ENCODE measurements around the gene TK1.
A peak's percentile ranks its signal among the peaks of the same experiment; 100 is the strongest.

Gene TK1

GRCh38 chr17:78132767-78133178, 54.1 kb downstream of the TK1 start:
- no peak for DNase-seq

DNA sequence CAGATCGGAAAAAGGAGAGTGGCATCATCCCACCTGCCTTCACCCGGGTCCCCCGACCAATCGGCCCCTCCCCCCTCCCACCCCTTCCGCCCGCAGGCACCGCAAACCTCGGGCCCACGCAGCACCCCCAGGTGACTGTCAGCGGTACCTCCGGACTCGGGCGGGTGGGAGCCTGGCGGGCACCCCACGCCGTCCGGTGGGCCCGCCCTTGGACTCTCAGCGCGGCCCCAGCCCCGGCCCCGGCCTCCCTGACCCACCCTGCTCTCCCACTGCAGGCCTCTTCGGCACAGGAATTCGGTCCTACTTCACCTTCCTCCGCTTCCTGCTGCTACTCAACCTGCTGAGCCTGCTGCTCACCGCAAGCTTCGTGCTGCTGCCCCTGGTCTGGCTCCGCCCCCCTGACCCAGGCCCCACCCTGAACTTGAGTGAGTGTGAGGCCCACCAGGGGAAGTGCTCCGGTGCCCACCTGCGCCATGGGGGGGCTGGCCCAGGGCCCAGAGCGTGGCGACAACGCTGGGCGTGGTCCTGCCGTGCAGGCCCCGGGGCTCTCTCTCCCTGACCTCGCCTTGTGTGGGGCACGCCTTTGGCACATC, 54.7 kb downstream of the TK1 start:
- DNase-seq = no peak

DNA sequence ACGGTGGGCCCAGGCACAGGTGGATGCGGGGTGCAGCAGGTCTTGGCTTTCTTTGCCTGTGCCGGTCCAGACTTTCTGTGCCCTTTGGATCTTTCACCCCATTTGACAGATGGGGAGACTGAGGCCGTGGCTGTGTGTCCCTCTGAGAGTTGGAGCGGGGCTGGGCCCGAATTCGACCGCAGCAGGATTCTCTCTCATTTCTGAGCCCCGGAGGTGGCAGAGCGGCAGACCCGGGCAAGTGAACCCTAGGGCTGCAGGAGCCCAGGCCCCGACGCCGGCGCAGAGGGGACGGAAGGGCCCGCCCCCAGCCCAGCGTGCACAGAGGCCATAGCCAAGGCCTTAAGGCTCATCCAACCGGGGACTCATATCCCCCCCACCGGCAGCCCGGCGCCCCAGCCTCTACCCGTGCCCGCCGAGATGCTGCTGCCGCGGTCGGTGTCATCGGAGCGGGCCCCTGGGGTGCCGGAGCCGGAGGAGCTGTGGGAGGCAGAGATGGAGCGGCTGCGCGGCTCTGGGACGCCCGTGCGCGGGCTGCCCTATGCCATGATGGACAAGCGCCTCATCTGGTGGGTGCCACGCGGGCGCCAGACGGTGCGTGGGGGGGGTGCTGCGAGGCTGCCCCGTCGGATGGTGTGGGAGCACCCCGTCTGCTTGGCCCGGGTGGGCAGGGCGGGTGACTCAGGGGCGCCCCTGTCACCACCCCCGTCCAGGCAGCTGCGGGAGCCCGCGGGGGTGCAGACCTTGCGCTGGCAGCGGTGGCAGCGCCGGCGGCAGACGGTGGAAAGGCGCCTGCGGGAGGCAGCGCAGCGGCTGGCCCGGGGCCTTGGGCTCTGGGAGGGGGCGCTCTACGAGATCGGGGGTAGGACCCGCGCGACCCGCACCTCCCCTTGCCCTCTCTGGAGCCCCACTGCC, 55.4 kb downstream of the TK1 start:
- peak in 1 of 2 experiments; percentile 53 for DNase-seq

- DNase-seq = no peak
These were observed 56.3 kb downstream of the TK1 start, which contains the start of gene TMC8 for GRCh38 chr17:78130437-78131101. TMC8 (plus strand) TSS chr17:78130771; CDS start chr17:78131589, 818 bp downstream.

DNA sequence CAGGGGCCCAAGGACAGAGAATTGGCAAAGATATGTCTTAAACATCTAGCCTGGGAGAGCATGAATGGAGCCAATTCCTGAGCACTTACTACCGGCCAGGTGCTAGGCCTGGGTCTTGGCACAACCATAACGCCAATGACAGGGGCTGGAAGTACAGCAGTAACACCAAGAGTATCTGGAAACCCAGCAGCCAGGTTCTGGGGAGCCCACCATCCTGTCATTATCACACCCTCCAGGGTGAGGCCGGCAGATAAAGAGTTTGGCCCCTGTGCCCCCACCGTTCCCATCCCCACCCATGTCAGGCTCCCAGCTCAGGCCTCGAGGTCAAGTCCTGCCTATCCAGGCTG, 56.8 kb downstream of the TK1 start:
- DNase-seq = no peak

DNA sequence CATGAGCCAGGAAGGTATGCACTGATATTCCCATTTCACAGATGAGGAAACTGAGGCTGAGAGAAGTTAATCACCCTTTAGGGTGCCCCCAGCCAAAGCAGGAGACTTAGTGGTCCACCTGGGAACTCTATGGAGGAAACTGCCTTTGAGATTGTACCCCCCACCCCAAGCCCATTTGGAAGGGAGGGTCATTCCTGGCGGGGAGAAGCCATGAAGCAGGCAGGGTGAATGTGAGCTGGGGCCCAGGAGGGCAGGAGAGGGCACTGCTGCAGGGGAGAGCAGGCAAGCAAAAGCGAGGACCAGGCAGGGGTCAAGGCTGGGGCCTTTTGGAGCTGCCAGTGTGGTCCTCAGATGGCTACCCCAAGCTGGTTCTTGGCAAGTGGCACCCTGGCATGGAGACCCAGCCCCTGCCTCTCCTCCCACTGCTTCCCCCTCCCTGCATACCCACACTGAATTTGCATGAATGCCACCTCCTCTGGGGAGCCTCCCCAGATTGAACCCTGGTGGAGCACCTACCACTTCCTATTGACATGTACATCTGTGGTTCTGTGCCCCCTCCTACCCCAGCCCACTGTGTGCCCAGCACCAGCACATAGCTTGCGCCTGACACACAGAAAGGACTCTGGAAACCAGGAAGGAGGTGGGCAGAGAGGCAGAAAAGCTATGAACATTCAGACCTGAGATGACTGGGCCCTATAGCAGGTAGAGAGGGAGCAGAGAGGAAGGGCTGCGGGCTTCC, 57.3 kb downstream of the TK1 start:
- DNase-seq = no peak

GRCh38 chr17:78128551-78129350, 58.1 kb downstream of the TK1 start, which contains the start of gene TMC6:
TMC6 (minus strand) TSS chr17:78128755; CDS start chr17:78126832, 1,923 bp downstream.
- DNase-seq = peak; percentile 78 to 85

DNA sequence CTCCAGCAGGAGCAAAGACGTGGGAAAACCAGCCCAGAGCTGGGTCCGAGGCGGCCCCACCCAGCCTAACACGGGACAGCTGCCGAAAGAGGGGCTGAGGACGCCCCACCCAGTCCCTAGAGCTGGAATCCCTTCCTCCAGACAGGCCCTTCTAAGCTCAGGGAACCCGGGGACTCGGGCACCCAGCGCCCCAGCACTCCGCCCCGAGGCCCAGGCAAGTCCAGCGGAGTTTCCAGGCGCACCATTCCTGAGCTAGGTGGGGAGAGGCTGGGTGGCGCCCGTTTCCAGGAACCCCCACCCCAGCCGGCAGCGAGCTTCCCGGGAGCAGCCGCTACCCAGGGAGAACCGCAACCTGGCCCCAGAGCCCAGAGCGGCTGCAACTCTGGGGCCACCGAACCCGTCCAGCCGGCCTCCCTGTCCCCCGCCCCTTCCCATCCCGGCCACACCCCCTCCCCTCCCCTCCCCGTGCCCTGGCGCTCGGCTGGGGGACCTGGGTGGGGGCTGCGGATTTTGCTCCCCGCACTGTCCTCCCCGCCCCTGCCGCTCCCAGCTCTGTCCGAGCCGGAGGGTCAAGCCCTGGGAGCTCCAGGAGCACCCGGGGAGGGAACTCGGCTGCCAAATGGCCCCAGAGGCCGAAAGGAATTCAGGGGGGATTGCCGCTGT, 58.8 kb downstream of the TK1 start:
- peak in 1 of 2 experiments; percentile 30 for DNase-seq

- no peak for DNase-seq
These were observed 59.5 kb downstream of the TK1 start for GRCh38 chr17:78127239-78127887.

DNA sequence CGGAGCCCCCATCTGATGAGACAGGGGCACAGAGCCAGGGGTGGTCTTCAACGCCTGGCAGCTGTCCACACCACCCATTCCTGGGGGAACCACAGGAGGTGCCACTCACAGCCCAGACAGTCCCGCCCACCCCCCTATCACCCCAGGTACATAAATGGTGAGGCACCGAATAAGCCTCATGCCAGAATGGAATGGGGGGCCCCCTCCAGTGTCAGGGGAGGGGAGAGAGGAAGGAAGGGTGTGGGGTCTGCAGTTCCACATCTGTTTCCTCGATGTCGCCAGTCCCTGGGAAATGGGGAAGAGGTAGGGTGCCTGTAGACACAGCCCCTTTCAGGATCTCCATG, 60.0 kb downstream of the TK1 start:
- DNase-seq = no peak

GRCh38 chr17:78125976-78126894, 60.6 kb downstream of the TK1 start:
- DNase-seq = no peak

DNA sequence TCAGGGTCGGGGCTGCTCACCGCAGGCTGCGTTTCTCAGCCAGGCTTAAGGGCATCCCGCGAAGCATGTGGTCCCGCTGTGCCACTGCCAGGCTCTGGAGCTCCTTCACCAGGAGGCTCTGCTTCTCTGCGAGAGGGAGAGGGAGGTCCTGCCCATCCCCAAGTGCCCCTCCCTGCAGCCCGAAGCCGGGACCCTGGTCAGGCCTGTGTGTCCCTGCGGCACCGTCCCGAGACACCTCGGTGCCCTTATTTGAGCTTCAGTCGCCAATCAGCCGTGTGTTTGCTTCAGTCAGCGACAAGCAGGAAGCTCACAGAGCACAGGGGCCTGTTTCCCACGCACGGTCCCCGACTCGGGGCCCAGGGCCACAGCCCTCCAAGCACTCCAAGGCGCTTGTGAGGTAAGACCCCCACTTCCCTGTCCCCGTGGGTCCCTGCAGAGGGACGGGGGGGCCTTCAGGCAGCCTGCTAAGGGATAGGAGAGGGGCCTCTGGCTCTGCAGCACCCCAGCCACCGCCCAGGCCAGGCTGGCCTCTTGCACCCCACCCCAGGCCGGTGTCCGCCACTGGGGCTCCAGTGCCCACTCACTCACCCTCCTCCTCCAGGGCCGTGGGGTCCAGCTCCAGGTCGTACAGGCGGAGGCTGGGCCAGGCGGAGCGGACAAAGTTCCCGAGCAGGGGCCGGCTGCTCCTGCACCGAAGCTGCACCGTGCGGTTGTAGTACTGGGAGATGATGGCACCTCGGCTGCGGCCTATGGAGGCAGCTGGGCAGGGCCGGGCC, 61.5 kb downstream of the TK1 start:
- DNase-seq = no peak

GRCh38 chr17:78124836-78125137, 62.1 kb downstream of the TK1 start:
- no peak for DNase-seq

Data from NCI-H524 (cell line).